ENCODE measurements around the gene PTPRZ1.

DNA sequence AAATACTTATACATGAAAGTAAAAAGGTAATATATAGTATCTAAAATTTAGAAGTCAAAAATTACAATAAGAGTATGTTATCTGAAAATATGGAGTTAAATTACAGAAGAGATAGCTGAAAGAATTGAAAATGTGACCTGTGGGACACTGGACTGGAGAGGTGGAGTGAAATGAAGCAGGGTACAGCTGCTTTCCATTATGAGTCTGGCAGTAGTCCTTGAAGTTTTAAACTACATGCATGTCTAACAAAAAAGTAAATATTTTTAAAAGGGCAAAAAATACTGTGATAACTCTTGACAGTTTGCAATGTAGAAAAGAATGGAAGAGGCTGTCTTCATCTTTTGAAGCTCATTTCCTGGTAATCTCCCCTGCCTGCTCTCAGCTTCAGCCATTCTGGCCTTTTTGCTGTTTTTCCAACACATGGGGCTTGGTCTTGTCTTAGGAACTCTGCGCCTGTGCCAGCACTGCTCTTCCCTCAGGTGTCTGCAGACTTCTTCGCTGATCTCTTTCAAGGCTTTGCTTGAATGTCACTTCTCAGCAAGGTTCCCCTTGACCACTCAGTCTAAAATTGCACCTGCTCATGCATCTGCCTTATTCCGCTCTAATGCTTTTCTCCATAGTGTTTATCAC is 36.9 kb downstream of the PTPRZ1 start:
- no peak for TF ChIP-seq GATA3 (IDR thresholded peaks at IDR 0.05; ENCODE audit: low read depth, low read length)
- no peak for TF ChIP-seq GATA2 (IDR thresholded peaks at IDR 0.05; ENCODE audit: low read depth, low read length)
